Measurements from ENCODE around the gene ZAP70.

GRCh38 chr2:97781981-97782380 lies 68.6 kb downstream of the ZAP70 start:
- TF ChIP-seq, protein P1, sequence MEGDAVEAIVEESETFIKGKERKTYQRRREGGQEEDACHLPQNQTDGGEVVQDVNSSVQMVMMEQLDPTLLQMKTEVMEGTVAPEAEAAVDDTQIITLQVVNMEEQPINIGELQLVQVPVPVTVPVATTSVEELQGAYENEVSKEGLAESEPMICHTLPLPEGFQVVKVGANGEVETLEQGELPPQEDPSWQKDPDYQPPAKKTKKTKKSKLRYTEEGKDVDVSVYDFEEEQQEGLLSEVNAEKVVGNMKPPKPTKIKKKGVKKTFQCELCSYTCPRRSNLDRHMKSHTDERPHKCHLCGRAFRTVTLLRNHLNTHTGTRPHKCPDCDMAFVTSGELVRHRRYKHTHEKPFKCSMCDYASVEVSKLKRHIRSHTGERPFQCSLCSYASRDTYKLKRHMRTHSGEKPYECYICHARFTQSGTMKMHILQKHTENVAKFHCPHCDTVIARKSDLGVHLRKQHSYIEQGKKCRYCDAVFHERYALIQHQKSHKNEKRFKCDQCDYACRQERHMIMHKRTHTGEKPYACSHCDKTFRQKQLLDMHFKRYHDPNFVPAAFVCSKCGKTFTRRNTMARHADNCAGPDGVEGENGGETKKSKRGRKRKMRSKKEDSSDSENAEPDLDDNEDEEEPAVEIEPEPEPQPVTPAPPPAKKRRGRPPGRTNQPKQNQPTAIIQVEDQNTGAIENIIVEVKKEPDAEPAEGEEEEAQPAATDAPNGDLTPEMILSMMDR (optimal IDR thresholded peaks at IDR 0.05 in 1 of 3, IDR thresholded peaks at IDR 0.05 in 1 of 3, conservative IDR thresholded peaks at IDR 0.05 in 1 of 3; ENCODE audit: extremely low read depth in 1 of 3, insufficient read depth in 2 of 3, low read length in 3 of 3): no peak
- TF ChIP-seq EZH2 (IDR thresholded peaks at IDR 0.05; ENCODE audit: low read length): no peak

Measured in keratinocyte (primary cell).